ENCODE results near the gene PAPSS2. TPM values are rescaled to one million over a fixed set of nuclear protein-coding genes. Genes with fewer than 3 reads are reported as not detected.
"Not testable (repeated sequence)": the region's sequence is repeated elsewhere in the genome, so short reads cannot be mapped to it uniquely, and the experiment has no call there.

Gene PAPSS2
- 10 to 100 TPM; 42.9 to 57.2 TPM for total RNA-seq
- 10 to 100 TPM; 19.8 to 20.0 TPM for polyA plus RNA-seq
- long read RNA-seq, donor 1, transcript PAPSS2-201 (12 exons, 3,949 nt): major isoform, 10 of 24 reads
- long read RNA-seq, donor 1, partial matches to known transcripts: 6 of 24 reads
- long read RNA-seq, donor 1, other reads (novel, unspliced or antisense): 8 of 24 reads
- long read RNA-seq, donor 2, transcript PAPSS2-201 (12 exons, 3,949 nt): major isoform, 10 of 18 reads
- long read RNA-seq, donor 2, partial matches to known transcripts: 0 of 18 reads
- long read RNA-seq, donor 2, other reads (novel, unspliced or antisense): 8 of 18 reads

- DNase-seq (peak; percentile 87 to 89), ATAC-seq (ENCODE audit: low FRiP score) (peak; percentile 78)
- no peaks in the 10 kb centered on the region for H3K27me3 ChIP-seq (ENCODE audit: control insufficient read depth in 1 of 2, insufficient read depth in 2 of 2, low read length in 1 of 2)
- WGBS, 2 donors: 0 to 1% methylated on average over 69 to 82 of the region's 82 CpGs
- no peaks in the 10 kb centered on the region for H3K9me3 ChIP-seq (ENCODE audit: control insufficient read depth, low read length)
- intact Hi-C loops (cut with DNase I): loop anchor here (5.0 to 10.0 kb wide), 3 partner anchors 77 to 128 kb away; no protein-coding TSS in a partner anchor
- no peaks in the 10 kb centered on the region for H3K4me1 ChIP-seq (ENCODE audit: control insufficient read depth in 1 of 2, insufficient read depth in 2 of 2, low read length in 2 of 2)
- H3K4me3 ChIP-seq (ENCODE audit: low read length in 2 of 2): peak within 1 kb of the TSS; percentile 40 to 76
- H3K27ac ChIP-seq (ENCODE audit: low read depth in 1 of 2, low read length in 2 of 2): no peak within 1 kb of the TSS
- no peaks in the 10 kb centered on the region for H3K36me3 ChIP-seq (ENCODE audit: control insufficient read depth in 1 of 2, insufficient read depth in 2 of 2, low read length in 1 of 2)
These were observed at the start of gene PAPSS2 for GRCh38 chr10:87659571-87660483. PAPSS2 (plus strand) TSS chr10:87659878; CDS start chr10:87659982, 104 bp downstream.

GRCh38 chr10:87611341-87611740, 48.3 kb upstream of the PAPSS2 start:
- H3K4me3 ChIP-seq (ENCODE audit: low read length in 2 of 2); H3K36me3 ChIP-seq (ENCODE audit: control insufficient read depth in 1 of 2, insufficient read depth in 2 of 2, low read length in 1 of 2); ATAC-seq (ENCODE audit: low FRiP score); H3K27ac ChIP-seq (ENCODE audit: low read depth in 1 of 2, low read length in 2 of 2); DNase-seq; H3K27me3 ChIP-seq (ENCODE audit: control insufficient read depth in 1 of 2, insufficient read depth in 2 of 2, low read length in 1 of 2); H3K4me1 ChIP-seq (ENCODE audit: control insufficient read depth in 1 of 2, insufficient read depth in 2 of 2, low read length in 2 of 2); intact Hi-C loops (cut with DNase I); H3K9me3 ChIP-seq (ENCODE audit: control insufficient read depth, low read length): not testable (repeated sequence)
- 99 to 100% methylated on average over 2 of the region's 2 CpGs for WGBS, 2 donors

- Histone ChIP-seq H3K27ac (ENCODE audit: low read depth in 1 of 2, low read length in 2 of 2) (no peak overlapping the region), H3K36me3 (ENCODE audit: control insufficient read depth in 1 of 2, insufficient read depth in 2 of 2, low read length in 1 of 2) (no peaks in the 10 kb centered on the region), H3K4me1 (ENCODE audit: control insufficient read depth in 1 of 2, insufficient read depth in 2 of 2, low read length in 2 of 2) (no peaks in the 10 kb centered on the region), H3K4me3 (ENCODE audit: low read length in 2 of 2) (no peak overlapping the region), H3K27me3 (ENCODE audit: control insufficient read depth in 1 of 2, insufficient read depth in 2 of 2, low read length in 1 of 2) (peaks cover 0 to 2% of the 10 kb centered on the region in 2 donors), H3K9me3 (ENCODE audit: control insufficient read depth, low read length) (no peaks in the 10 kb centered on the region)
- 65 to 88% methylated on average over 2 of the region's 2 CpGs for WGBS, 2 donors
- intact Hi-C loops (cut with DNase I): no loop called here
- no peak for ATAC-seq (ENCODE audit: low FRiP score)
- DNase-seq: no peak
These were observed 47.6 kb upstream of the PAPSS2 start for GRCh38 chr10:87612115-87612514.

GRCh38 chr10:87613751-87614150, 45.9 kb upstream of the PAPSS2 start:
- DNase-seq: no peak
- Histone ChIP-seq H3K9me3 (ENCODE audit: control insufficient read depth, low read length) (no peaks in the 10 kb centered on the region), H3K4me1 (ENCODE audit: control insufficient read depth in 1 of 2, insufficient read depth in 2 of 2, low read length in 2 of 2) (no peaks in the 10 kb centered on the region), H3K27me3 (ENCODE audit: control insufficient read depth in 1 of 2, insufficient read depth in 2 of 2, low read length in 1 of 2) (peaks cover 0 to 2% of the 10 kb centered on the region in 2 donors), H3K36me3 (ENCODE audit: control insufficient read depth in 1 of 2, insufficient read depth in 2 of 2, low read length in 1 of 2) (no peaks in the 10 kb centered on the region), H3K27ac (ENCODE audit: low read depth in 1 of 2, low read length in 2 of 2) (no peak overlapping the region), H3K4me3 (ENCODE audit: low read length in 2 of 2) (no peak overlapping the region)
- WGBS, 2 donors: 73 to 76% methylated on average over 2 of the region's 2 CpGs
- intact Hi-C loops (cut with DNase I): no loop called here
- ATAC-seq (ENCODE audit: low FRiP score): no peak

GRCh38 chr10:87615856-87616255, 43.8 kb upstream of the PAPSS2 start:
- DNase-seq (no peak), ATAC-seq (ENCODE audit: low FRiP score) (no peak)
- intact Hi-C loops (cut with DNase I): no loop called here
- Histone ChIP-seq H3K27me3 (ENCODE audit: control insufficient read depth in 1 of 2, insufficient read depth in 2 of 2, low read length in 1 of 2) (peaks cover 0 to 2% of the 10 kb centered on the region in 2 donors), H3K9me3 (ENCODE audit: control insufficient read depth, low read length) (no peaks in the 10 kb centered on the region), H3K4me1 (ENCODE audit: control insufficient read depth in 1 of 2, insufficient read depth in 2 of 2, low read length in 2 of 2) (no peaks in the 10 kb centered on the region), H3K27ac (ENCODE audit: low read depth in 1 of 2, low read length in 2 of 2) (no peak overlapping the region), H3K4me3 (ENCODE audit: low read length in 2 of 2) (no peak overlapping the region), H3K36me3 (ENCODE audit: control insufficient read depth in 1 of 2, insufficient read depth in 2 of 2, low read length in 1 of 2) (no peaks in the 10 kb centered on the region)
- WGBS, 2 donors: 75 to 77% methylated on average over 3 of the region's 3 CpGs

- no peak overlapping the region for H3K27ac ChIP-seq (ENCODE audit: low read depth in 1 of 2, low read length in 2 of 2)
- peaks cover 0 to 2% of the 10 kb centered on the region in 2 donors for H3K27me3 ChIP-seq (ENCODE audit: control insufficient read depth in 1 of 2, insufficient read depth in 2 of 2, low read length in 1 of 2)
- intact Hi-C loops (cut with DNase I): no loop called here
- H3K4me1 ChIP-seq (ENCODE audit: control insufficient read depth in 1 of 2, insufficient read depth in 2 of 2, low read length in 2 of 2): peaks cover 0 to 1% of the 10 kb centered on the region in 2 donors
- WGBS, 2 donors: 90 to 95% methylated on average over 1 of the region's 1 CpG
- H3K9me3 ChIP-seq (ENCODE audit: control insufficient read depth, low read length): no peaks in the 10 kb centered on the region
- ATAC-seq (ENCODE audit: low FRiP score) (no peak), DNase-seq (no peak)
- H3K36me3 ChIP-seq (ENCODE audit: control insufficient read depth in 1 of 2, insufficient read depth in 2 of 2, low read length in 1 of 2): no peaks in the 10 kb centered on the region
- no peak overlapping the region for H3K4me3 ChIP-seq (ENCODE audit: low read length in 2 of 2)
These were observed 42.2 kb upstream of the PAPSS2 start for GRCh38 chr10:87617503-87617902.

- no peak overlapping the region for H3K4me3 ChIP-seq (ENCODE audit: low read length in 2 of 2)
- no peak for ATAC-seq (ENCODE audit: low FRiP score)
- no peak for DNase-seq
- peaks cover 0 to 2% of the 10 kb centered on the region in 2 donors for H3K27me3 ChIP-seq (ENCODE audit: control insufficient read depth in 1 of 2, insufficient read depth in 2 of 2, low read length in 1 of 2)
- intact Hi-C loops (cut with DNase I): no loop called here
- H3K36me3 ChIP-seq (ENCODE audit: control insufficient read depth in 1 of 2, insufficient read depth in 2 of 2, low read length in 1 of 2): no peaks in the 10 kb centered on the region
- H3K9me3 ChIP-seq (ENCODE audit: control insufficient read depth, low read length): no peaks in the 10 kb centered on the region
- H3K4me1 ChIP-seq (ENCODE audit: control insufficient read depth in 1 of 2, insufficient read depth in 2 of 2, low read length in 2 of 2): peaks cover 0 to 1% of the 10 kb centered on the region in 2 donors
- no peak overlapping the region for H3K27ac ChIP-seq (ENCODE audit: low read depth in 1 of 2, low read length in 2 of 2)
- WGBS, 2 donors: 84 to 85% methylated on average over 11 of the region's 11 CpGs
These were observed 40.9 kb upstream of the PAPSS2 start for GRCh38 chr10:87618566-87619423.

GRCh38 chr10:87619705-87620104, 40.0 kb upstream of the PAPSS2 start:
- no peak for DNase-seq
- no peak overlapping the region for H3K27ac ChIP-seq (ENCODE audit: low read depth in 1 of 2, low read length in 2 of 2)
- no peak for ATAC-seq (ENCODE audit: low FRiP score)
- 69 to 75% methylated on average over 5 of the region's 5 CpGs for WGBS, 2 donors
- H3K4me3 ChIP-seq (ENCODE audit: low read length in 2 of 2): no peak overlapping the region
- H3K27me3 ChIP-seq (ENCODE audit: control insufficient read depth in 1 of 2, insufficient read depth in 2 of 2, low read length in 1 of 2): peaks cover 0 to 2% of the 10 kb centered on the region in 2 donors
- intact Hi-C loops (cut with DNase I): no loop called here
- no peaks in the 10 kb centered on the region for H3K9me3 ChIP-seq (ENCODE audit: control insufficient read depth, low read length)
- peaks cover 0 to 1% of the 10 kb centered on the region in 2 donors for H3K4me1 ChIP-seq (ENCODE audit: control insufficient read depth in 1 of 2, insufficient read depth in 2 of 2, low read length in 2 of 2)
- no peaks in the 10 kb centered on the region for H3K36me3 ChIP-seq (ENCODE audit: control insufficient read depth in 1 of 2, insufficient read depth in 2 of 2, low read length in 1 of 2)
